Measurements from ENCODE around the gene PIH1D1. TPM values are rescaled to one million over a fixed set of nuclear protein-coding genes. Genes with fewer than 3 reads are reported as not detected.
A peak's percentile ranks its signal among the peaks of the same experiment; 100 is the strongest.

PIH1D1 gene
- total and polyA plus RNA-seq, 2 of the 13 experiments (the other 11 are each of a cell fraction or from before 2014, with no cell fraction given), result 110 to 137 TPM

DNA sequence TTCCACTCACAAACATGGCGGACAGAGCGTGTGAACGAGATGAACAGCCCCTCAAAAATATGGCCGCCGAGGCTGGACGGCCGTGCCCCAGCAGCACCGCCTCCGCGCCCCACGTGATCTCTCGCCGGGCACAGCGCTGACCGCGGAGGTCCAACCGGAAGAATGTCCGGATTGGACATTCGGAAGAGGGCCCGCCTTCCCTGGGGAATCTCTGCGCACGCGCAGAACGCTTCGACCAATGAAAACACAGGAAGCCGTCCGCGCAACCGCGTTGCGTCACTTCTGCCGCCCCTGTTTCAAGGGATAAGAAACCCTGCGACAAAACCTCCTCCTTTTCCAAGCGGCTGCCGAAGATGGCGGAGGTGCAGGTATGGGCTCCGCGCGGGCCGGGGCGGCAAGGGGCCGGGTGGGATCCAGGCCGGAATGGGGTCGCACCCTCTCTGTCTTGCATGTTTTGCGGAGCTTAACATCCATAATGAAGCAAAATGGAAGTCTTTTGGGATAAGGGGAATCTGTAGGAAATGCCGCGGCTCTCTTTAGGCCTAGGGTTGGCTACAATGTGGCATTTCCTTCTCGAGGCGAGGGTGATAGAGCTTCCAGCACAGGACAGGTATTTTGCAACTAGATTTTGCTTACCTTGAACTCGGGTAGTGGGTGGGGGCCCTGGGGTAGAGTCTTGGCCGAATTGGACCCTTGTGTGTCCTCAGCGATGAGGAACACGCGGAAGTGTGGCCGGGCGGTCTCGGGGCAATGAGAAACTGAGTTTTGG is 35.8 kb upstream of the PIH1D1 start, which contains the start of gene RPL13A (continued):
- TF ChIP-seq ZNF792 (CRISPR knock-in tag; IDR thresholded peaks at IDR 0.05) (0 out of 2 replicates have a peak, but pooled peaks have one; percentile 61), RELA (CRISPR knock-in tag; IDR thresholded peaks at IDR 0.05) (no peak; the same call in 1 of the 2 replicates), TAF1 (CRISPR knock-in tag; IDR thresholded peaks at IDR 0.05) (peak; percentile 100), ZNF788 (CRISPR knock-in tag; IDR thresholded peaks at IDR 0.05; ENCODE audit: borderline replicate concordance) (no peak; the same call in 1 of the 2 replicates), TRIM24 (CRISPR knock-in tag; IDR thresholded peaks at IDR 0.05) (no peak), KDM6A (CRISPR knock-in tag; IDR thresholded peaks at IDR 0.05; ENCODE audit: low read depth) (no peak), RNF2 (conservative IDR thresholded peaks at IDR 0.05; ENCODE audit: low read depth) (no peak), SMAD1 (CRISPR knock-in tag; IDR thresholded peaks at IDR 0.05; ENCODE audit: borderline replicate concordance, low read depth) (no peak), EZH2 (conservative IDR thresholded peaks at IDR 0.05; ENCODE audit: low read depth, low read length) (no peak), CBX1 (IDR thresholded peaks at IDR 0.05; ENCODE audit: low read depth) (peak; percentile 86), SALL1 (CRISPR knock-in tag; IDR thresholded peaks at IDR 0.05) (peak; percentile 86), CEBPG (CRISPR knock-in tag; IDR thresholded peaks at IDR 0.05) (peak; percentile 96), MEIS1 (CRISPR knock-in tag; IDR thresholded peaks at IDR 0.05; ENCODE audit: borderline replicate concordance) (no peak), IKZF1 (IDR thresholded peaks at IDR 0.05) (no peak), ZNF430 (CRISPR knock-in tag; IDR thresholded peaks at IDR 0.05) (peak; percentile 98), ZNF30 (CRISPR knock-in tag; IDR thresholded peaks at IDR 0.05) (no peak), MAFK (conservative IDR thresholded peaks at IDR 0.05 in 1 of 2, IDR thresholded peaks at IDR 0.05 in 1 of 2; ENCODE audit: low read length in 2 of 2) (no peak), HDAC2 (CRISPR knock-in tag; IDR thresholded peaks at IDR 0.05) (no peak), ZKSCAN8 (CRISPR knock-in tag; IDR thresholded peaks at IDR 0.05; ENCODE audit: borderline replicate concordance) (no peak; the same call in 1 of the 2 replicates), ZNF619 (CRISPR knock-in tag; IDR thresholded peaks at IDR 0.05) (no peak; the same call in 1 of the 2 replicates), SALL2 (CRISPR knock-in tag; IDR thresholded peaks at IDR 0.05) (peak; percentile 79), ZNF883 (CRISPR knock-in tag; IDR thresholded peaks at IDR 0.05; ENCODE audit: not compliant biosample characterization) (peak; percentile 74), TBL1XR1 (IDR thresholded peaks at IDR 0.05; ENCODE audit: borderline replicate concordance, low read length, partially characterized antibody) (peak; percentile 41), YEATS4 (CRISPR knock-in tag; IDR thresholded peaks at IDR 0.05; ENCODE audit: borderline replicate concordance) (peak; percentile 76; the same call in 1 of the 2 replicates)
- TF ChIP-seq, protein P1, sequence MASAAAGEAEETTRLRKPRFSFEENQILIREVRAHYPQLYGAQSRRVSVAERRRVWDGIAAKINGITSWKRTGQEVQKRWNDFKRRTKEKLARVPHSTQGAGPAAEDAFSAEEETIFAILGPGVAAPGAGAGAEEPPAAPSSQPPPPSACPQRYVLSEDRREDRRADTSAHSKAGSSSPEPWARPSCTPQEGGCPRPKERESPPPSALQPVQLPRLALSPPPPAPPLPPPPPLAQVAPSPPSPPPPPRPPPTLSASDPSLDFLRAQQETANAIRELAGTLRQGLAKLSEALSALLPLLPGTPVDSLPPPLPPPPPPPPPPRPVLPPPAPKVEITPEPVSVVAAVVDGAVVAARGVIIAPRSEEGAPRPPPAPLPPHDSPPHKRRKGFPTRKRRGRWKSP (CRISPR knock-in tag; IDR thresholded peaks at IDR 0.05), result no peak
- TF ChIP-seq, protein P2, sequence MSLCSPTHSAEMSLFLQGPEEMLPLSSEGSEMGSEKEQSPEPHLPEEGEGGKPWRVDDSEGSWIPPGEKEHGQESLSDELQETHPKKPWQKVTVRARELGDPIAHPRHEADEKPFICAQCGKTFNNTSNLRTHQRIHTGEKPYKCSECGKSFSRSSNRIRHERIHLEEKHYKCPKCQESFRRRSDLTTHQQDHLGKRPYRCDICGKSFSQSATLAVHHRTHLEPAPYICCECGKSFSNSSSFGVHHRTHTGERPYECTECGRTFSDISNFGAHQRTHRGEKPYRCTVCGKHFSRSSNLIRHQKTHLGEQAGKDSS (CRISPR knock-in tag; IDR thresholded peaks at IDR 0.05; ENCODE audit: borderline replicate concordance, low read depth), result 0 out of 2 replicates have a peak, but pooled peaks have one; percentile 31
- TF ChIP-seq, protein P3, sequence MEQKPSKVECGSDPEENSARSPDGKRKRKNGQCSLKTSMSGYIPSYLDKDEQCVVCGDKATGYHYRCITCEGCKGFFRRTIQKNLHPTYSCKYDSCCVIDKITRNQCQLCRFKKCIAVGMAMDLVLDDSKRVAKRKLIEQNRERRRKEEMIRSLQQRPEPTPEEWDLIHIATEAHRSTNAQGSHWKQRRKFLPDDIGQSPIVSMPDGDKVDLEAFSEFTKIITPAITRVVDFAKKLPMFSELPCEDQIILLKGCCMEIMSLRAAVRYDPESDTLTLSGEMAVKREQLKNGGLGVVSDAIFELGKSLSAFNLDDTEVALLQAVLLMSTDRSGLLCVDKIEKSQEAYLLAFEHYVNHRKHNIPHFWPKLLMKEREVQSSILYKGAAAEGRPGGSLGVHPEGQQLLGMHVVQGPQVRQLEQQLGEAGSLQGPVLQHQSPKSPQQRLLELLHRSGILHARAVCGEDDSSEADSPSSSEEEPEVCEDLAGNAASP (CRISPR knock-in tag; IDR thresholded peaks at IDR 0.05; ENCODE audit: borderline replicate concordance), result peak; percentile 79
- TF ChIP-seq, protein P4, sequence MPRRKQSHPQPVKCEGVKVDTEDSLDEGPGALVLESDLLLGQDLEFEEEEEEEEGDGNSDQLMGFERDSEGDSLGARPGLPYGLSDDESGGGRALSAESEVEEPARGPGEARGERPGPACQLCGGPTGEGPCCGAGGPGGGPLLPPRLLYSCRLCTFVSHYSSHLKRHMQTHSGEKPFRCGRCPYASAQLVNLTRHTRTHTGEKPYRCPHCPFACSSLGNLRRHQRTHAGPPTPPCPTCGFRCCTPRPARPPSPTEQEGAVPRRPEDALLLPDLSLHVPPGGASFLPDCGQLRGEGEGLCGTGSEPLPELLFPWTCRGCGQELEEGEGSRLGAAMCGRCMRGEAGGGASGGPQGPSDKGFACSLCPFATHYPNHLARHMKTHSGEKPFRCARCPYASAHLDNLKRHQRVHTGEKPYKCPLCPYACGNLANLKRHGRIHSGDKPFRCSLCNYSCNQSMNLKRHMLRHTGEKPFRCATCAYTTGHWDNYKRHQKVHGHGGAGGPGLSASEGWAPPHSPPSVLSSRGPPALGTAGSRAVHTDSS (CRISPR knock-in tag; conservative IDR thresholded peaks at IDR 0.05), result no peak
